OCI-LY1 (cell line): ENCODE results near the gene DHDH.

Experiments used
- H2AFZ ChIP-seq: fragments of 200-600 bp; sonication (generic), shearing (Covaris generic); 2 replicates; pipeline ENCODE4 v1.6.0; 2014; ENCODE audit warnings: antibody characterized with exemption, mild to moderate bottlenecking, low read length
- H3F3A ChIP-seq: fragments of 200-600 bp; sonication (generic), shearing (Covaris generic); 2 replicates; pipeline ENCODE4 v1.6.0; 2014; ENCODE audit warnings: mild to moderate bottlenecking, antibody characterized with exemption, low read length, moderate library complexity; ENCODE audit not compliant: insufficient read depth
- H3K27ac ChIP-seq: fragments of 200-600 bp; sonication (generic); 2 replicates; pipeline ENCODE4 v1.5.1; 2014; ENCODE audit warnings: low read length, mixed run types, mild to moderate bottlenecking, low read depth; ENCODE audit not compliant: poor library complexity, severe bottlenecking
- H3K27me3 ChIP-seq: fragments of 200-600 bp; sonication (generic); 2 replicates; pipeline ENCODE4 v1.6.0; 2014; ENCODE audit warnings: antibody characterized with exemption, mild to moderate bottlenecking, low read length, moderate library complexity; ENCODE audit not compliant: insufficient read depth
- H3K36me3 ChIP-seq: fragments of 200-600 bp; sonication (generic); 2 replicates; pipeline ENCODE4 v1.6.1; 2014; ENCODE audit warnings: mild to moderate bottlenecking, antibody characterized with exemption, low read length, moderate library complexity, mixed read lengths; ENCODE audit not compliant: insufficient read depth
- H3K4me1 ChIP-seq: fragments of 200-600 bp; sonication (generic); 2 replicates; pipeline ENCODE4 v1.5.1; 2014; ENCODE audit warnings: mild to moderate bottlenecking, low read length, moderate library complexity; ENCODE audit not compliant: insufficient read depth, severe bottlenecking
- H3K4me2 ChIP-seq: fragments of 200-600 bp; sonication (generic), shearing (Covaris generic); 2 replicates; pipeline ENCODE4 v1.6.1; 2014; ENCODE audit warnings: low read length
- H3K4me3 ChIP-seq: fragments of 200-600 bp; sonication (generic); 2 replicates; pipeline ENCODE4 v1.5.1; 2014; ENCODE audit warnings: low read length, low read depth, mild to moderate bottlenecking, mixed read lengths; ENCODE audit not compliant: poor library complexity, severe bottlenecking
- H3K79me2 ChIP-seq: fragments of 200-600 bp; shearing (Covaris generic); 2 replicates; pipeline ENCODE4 v1.6.1; 2016; ENCODE audit warnings: mixed run types, low read length, mixed read lengths; ENCODE audit not compliant: insufficient read depth
- H3K9ac ChIP-seq: fragments of 200-600 bp; sonication (generic), shearing (Covaris generic); 2 replicates; pipeline ENCODE4 v1.6.1; 2014; ENCODE audit warnings: mild to moderate bottlenecking, low read length, mixed read lengths
- H3K9me2 ChIP-seq: fragments of 200-600 bp; sonication (generic), shearing (Covaris generic); 2 replicates; pipeline ENCODE4 v1.6.1; 2014; ENCODE audit warnings: low read depth, mild to moderate bottlenecking, low read length, mixed read lengths
- H3K9me3 ChIP-seq: fragments of 200-600 bp; shearing (Covaris generic); 2 replicates; pipeline ENCODE4 v1.6.1; 2014; ENCODE audit warnings: low read length, mixed read lengths
- H4K20me1 ChIP-seq: fragments of 200-600 bp; sonication (generic), shearing (Covaris generic); 2 replicates; pipeline ENCODE4 v1.6.0; 2016; ENCODE audit warnings: mild to moderate bottlenecking, low read length; ENCODE audit not compliant: insufficient read depth
- EZH2 ChIP-seq: fragments of 200-600 bp; sonication (generic), shearing (Covaris generic); IDR thresholded peaks from 2 replicates; pipeline ENCODE4 v1.8.0; 2017; ENCODE audit warnings: borderline replicate concordance, mixed run types, mild to moderate bottlenecking, antibody characterized with exemption, low read length, moderate library complexity, mixed read lengths
- TF ChIP-seq, protein P1 (sequence below): fragments of 200-600 bp; sonication (generic), shearing (Covaris generic); IDR thresholded peaks from 2 replicates; pipeline ENCODE4 v1.5.1; 2017; ENCODE audit warnings: mild to moderate bottlenecking, antibody characterized with exemption, low read length, moderate library complexity, mixed read lengths

DHDH gene

DNA sequence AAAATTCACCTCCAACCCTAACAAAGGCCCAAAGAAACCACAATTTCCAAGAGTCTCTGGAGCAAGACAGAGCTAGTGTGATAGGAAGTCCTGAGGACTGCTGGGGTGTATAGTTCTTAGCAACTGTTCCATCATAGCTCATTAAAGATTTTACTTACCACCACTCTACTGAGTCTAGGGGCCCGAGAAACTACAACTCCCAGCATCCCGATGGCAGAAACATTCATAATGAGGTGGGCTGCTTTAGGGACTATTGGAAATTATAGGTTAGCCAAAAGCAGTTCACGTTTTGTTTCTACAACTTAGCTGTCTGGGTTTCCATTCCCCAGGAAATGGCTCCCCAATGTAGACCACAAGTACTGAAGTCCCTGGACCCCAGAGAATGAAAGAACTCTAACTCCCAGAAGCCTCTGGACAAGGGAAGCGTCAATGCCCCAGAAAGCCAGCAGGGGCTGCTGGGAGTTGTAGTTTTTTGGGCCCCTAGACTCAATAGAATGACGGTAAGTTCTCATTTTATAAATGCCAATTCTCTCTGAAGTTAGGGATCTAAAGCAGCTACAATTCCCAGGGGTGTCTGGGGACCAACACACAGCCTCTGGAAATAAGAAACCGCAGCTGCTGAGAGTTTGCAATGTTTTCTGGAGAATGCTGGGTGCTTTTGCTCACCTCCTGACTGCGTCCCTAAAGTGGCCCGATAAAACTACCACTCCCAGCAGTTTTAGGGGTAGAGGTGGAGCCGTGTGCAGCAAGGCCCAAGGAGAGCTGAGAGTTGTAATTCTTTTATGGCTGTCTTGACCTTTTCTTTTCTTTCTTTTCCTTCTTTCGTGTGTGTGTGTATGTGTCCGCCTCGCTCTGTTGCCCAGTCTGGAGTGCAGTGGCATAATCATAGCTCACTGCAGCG, 42.7 kb downstream of the DHDH start:
- H3K9me2 ChIP-seq, result no peaks in the 10 kb centered on the region
- no peak overlapping the region for H3K9ac ChIP-seq
- H3K79me2 ChIP-seq, result no peaks in the 10 kb centered on the region
- no peak overlapping the region for H3K27ac ChIP-seq
- H3K36me3 ChIP-seq, result peaks cover 16% of the 10 kb centered on the region
- H3K9me3 ChIP-seq, result no peaks in the 10 kb centered on the region
- no peaks in the 10 kb centered on the region for H4K20me1 ChIP-seq
- no peak overlapping the region for H2AFZ ChIP-seq
- H3K4me3 ChIP-seq, result no peak overlapping the region
- H3F3A ChIP-seq, result no peaks in the 10 kb centered on the region
- no peak overlapping the region for H3K4me2 ChIP-seq
- TF ChIP-seq, protein P1, sequence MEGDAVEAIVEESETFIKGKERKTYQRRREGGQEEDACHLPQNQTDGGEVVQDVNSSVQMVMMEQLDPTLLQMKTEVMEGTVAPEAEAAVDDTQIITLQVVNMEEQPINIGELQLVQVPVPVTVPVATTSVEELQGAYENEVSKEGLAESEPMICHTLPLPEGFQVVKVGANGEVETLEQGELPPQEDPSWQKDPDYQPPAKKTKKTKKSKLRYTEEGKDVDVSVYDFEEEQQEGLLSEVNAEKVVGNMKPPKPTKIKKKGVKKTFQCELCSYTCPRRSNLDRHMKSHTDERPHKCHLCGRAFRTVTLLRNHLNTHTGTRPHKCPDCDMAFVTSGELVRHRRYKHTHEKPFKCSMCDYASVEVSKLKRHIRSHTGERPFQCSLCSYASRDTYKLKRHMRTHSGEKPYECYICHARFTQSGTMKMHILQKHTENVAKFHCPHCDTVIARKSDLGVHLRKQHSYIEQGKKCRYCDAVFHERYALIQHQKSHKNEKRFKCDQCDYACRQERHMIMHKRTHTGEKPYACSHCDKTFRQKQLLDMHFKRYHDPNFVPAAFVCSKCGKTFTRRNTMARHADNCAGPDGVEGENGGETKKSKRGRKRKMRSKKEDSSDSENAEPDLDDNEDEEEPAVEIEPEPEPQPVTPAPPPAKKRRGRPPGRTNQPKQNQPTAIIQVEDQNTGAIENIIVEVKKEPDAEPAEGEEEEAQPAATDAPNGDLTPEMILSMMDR, result no peak
- no peak for TF ChIP-seq EZH2
- no peaks in the 10 kb centered on the region for H3K27me3 ChIP-seq
- H3K4me1 ChIP-seq, result no peaks in the 10 kb centered on the region

DNA sequence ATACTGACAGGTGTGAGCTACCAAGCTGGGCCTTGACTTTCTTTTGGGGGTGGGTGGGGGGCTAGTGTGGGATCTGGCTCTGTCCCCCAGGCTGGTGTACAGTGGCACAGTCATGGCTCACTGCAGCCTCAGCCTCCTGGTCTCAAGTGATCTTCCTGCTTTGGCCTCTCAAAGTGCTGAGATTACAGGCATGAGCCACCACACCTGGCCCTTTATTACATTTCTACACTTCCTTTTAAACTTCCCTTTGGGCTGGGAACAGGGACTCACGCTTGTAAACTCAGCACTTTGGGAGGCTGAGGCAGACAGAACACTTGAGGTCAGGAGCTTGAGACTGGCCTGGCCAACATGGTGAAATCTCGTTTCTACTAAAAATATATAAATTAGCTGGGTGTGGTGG, 43.6 kb downstream of the DHDH start:
- Histone ChIP-seq H3K4me3 (no peak overlapping the region), H4K20me1 (no peaks in the 10 kb centered on the region), H3K79me2 (no peaks in the 10 kb centered on the region), H3K4me1 (no peaks in the 10 kb centered on the region), H2AFZ (no peak overlapping the region), H3K27me3 (no peaks in the 10 kb centered on the region), H3K9ac (no peak overlapping the region), H3K27ac (no peak overlapping the region), H3K4me2 (no peak overlapping the region), H3K9me2 (no peaks in the 10 kb centered on the region), H3F3A (no peaks in the 10 kb centered on the region), H3K36me3 (peaks cover 16% of the 10 kb centered on the region), H3K9me3 (no peaks in the 10 kb centered on the region)
- TF ChIP-seq, protein P1, result no peak
- no peak for TF ChIP-seq EZH2

DNA sequence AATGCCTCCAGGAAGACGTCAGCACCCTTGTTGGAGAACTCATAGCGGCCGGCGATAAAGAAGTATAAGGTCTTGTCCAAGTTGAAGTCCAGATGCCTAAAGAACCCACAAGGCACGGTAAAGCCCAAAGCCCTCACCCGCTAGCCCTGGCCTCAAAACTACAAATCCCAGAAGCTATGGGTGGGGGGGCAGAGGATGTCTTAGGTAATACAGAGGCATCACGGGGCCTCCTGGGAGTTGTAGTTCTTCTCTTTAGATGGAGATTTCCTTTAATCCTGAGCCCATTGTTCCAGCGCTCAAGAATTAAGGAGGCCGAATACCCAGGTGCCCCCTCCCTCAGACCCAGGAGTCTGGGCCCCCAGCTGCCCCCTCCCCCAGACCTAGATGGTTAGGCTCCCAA, 48.8 kb downstream of the DHDH start:
- H3K79me2 ChIP-seq, result no peaks in the 10 kb centered on the region
- H3K4me3 ChIP-seq, result no peak overlapping the region
- no peak for TF ChIP-seq EZH2
- TF ChIP-seq, protein P1, result no peak
- H3K9me2 ChIP-seq, result no peaks in the 10 kb centered on the region
- no peaks in the 10 kb centered on the region for H3K9me3 ChIP-seq
- no peak overlapping the region for H3K27ac ChIP-seq
- peaks cover 42% of the 10 kb centered on the region for H3K36me3 ChIP-seq
- H3K27me3 ChIP-seq, result no peaks in the 10 kb centered on the region
- H3F3A ChIP-seq, result no peaks in the 10 kb centered on the region
- no peaks in the 10 kb centered on the region for H4K20me1 ChIP-seq
- no peak overlapping the region for H2AFZ ChIP-seq
- H3K4me2 ChIP-seq, result no peak overlapping the region
- no peak overlapping the region for H3K9ac ChIP-seq
- peaks cover 6% of the 10 kb centered on the region for H3K4me1 ChIP-seq
